Immature natural killer cell (primary cell): Measurements from ENCODE around the gene RAB3A. TPM values are rescaled to one million over a fixed set of nuclear protein-coding genes. Genes with fewer than 3 reads are reported as not detected.

Experiments
- DNase-seq, 3 donors: peaks; one replicate each; pipeline ENCODE4 v3.0.0; 2022; ENCODE audit warnings: mixed read lengths in 1 of 3
- H3K27ac Mint-ChIP-seq, 6 donors: one replicate each; pipeline ENCODE4 v1.8.0; 2020; ENCODE audit warnings: mixed read lengths in 6 of 6, mild to moderate bottlenecking in 5 of 6, inconsistent platforms in 4 of 6, moderate library complexity in 3 of 6
- H3K27me3 Mint-ChIP-seq, 3 donors: one replicate each; pipeline ENCODE4 v1.8.0; 2020 to 2021; ENCODE audit warnings: low read depth in 3 of 3, mild to moderate bottlenecking in 3 of 3, mixed read lengths in 3 of 3, moderate library complexity in 3 of 3, inconsistent platforms in 1 of 3
- H3K36me3 Mint-ChIP-seq, 3 donors: one replicate each; pipeline ENCODE4 v1.8.0; 2020; ENCODE audit warnings: mixed read lengths in 3 of 3, inconsistent platforms in 2 of 3, mild to moderate bottlenecking in 2 of 3
- H3K4me1 Mint-ChIP-seq, 2 donors: one replicate each; pipeline ENCODE4 v1.8.0; 2020; ENCODE audit warnings: inconsistent platforms in 2 of 2, mild to moderate bottlenecking in 2 of 2, mixed read lengths in 2 of 2, moderate library complexity in 1 of 2
- H3K4me3 Mint-ChIP-seq, 5 donors: one replicate each; pipeline ENCODE4 v1.8.0; 2020; ENCODE audit warnings: mild to moderate bottlenecking in 5 of 5, mixed read lengths in 5 of 5, inconsistent platforms in 3 of 5, moderate library complexity in 3 of 5
- H3K9me3 Mint-ChIP-seq, 6 donors: one replicate each; pipeline ENCODE4 v1.8.0; 2020; ENCODE audit warnings: mild to moderate bottlenecking in 6 of 6, mixed read lengths in 6 of 6, inconsistent platforms in 4 of 6, moderate library complexity in 3 of 6
- polyA plus RNA-seq, 3 donors: library from polyadenylated mRNA; unstranded; fragments of 300-500 nt; fragmentation: Illumina TruSeq; gene quantifications; one replicate each; pipeline ENCODE4 v1.2.3, GENCODE V29; 2021

RAB3A gene
- polyA plus RNA-seq, 3 donors from 2014 or later, result 0.77 to 1.1 (median 1.1) TPM

GRCh38 chr19:18202397-18202777, 1.5 kb downstream of the RAB3A start:
- DNase-seq, result no peak
- Mint-ChIP-seq H3K27me3 (peaks cover 5 to 15% (median 5%) of the 10 kb centered on the region in 3 donors), H3K4me1 (peaks cover 24 to 25% of the 10 kb centered on the region in 2 donors), H3K4me3 (peak overlapping the region; percentile 31 to 94 (median 61)), H3K27ac (peak overlapping the region in 3 of 6 donors; percentile 13 to 33 (median 30)), H3K9me3 (no peaks in the 10 kb centered on the region), H3K36me3 (peaks cover 0 to 12% (median 11%) of the 10 kb centered on the region in 3 donors)

DNA sequence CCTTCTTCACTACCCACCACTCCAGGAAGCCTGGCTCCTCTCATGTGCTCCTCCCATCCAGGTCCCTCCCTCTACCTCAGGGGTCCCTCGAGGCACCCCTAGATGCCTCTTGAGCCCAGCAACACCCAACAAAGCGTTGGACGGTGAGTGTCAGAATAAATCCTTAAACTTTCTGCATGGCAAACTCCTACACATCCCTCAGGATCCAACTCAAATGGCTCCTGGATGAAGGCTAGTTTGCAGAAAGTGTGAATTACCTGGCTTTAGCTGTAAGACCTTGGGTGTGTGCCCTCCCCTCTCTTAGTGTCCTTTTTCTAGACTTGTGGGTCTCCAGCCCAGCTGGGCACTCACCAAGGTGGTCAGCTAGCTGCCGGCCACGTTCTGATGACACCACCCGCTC, 5.5 kb downstream of the RAB3A start:
- H3K4me3 Mint-ChIP-seq, result no peak overlapping the region
- no peak for DNase-seq
- H3K9me3 Mint-ChIP-seq, result no peaks in the 10 kb centered on the region
- H3K36me3 Mint-ChIP-seq, result peaks cover 0 to 12% (median 11%) of the 10 kb centered on the region in 3 donors
- H3K27me3 Mint-ChIP-seq, result peaks cover 2 to 8% (median 5%) of the 10 kb centered on the region in 3 donors
- peaks cover 19 to 24% of the 10 kb centered on the region in 2 donors for H3K4me1 Mint-ChIP-seq
- no peak overlapping the region for H3K27ac Mint-ChIP-seq

- Mint-ChIP-seq H3K4me3 (no peak overlapping the region), H3K27ac (peak overlapping the region in 1 of 6 donors; percentile 68)
These were observed 5.9 kb downstream of the RAB3A start for GRCh38 chr19:18197941-18198340.

DNA sequence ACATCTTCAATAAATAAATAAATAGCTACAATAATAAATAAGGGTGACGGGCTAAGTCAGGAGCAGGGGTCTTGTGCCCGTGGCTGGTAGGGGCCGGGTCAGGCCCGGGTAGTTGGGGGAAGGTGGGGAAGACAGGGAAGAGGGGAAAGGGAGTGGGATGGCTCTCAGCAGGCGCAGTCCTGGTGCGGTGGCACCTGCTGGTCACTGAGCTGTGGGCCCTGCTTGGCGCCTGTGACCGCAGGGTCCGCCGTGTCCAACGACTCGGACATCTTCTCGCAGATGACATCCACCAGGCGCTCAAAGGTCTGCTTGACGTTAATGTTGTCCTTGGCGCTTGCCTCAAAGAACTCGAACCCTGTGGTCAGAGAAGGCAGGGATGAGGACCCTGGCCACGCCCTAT, 6.5 kb downstream of the RAB3A start:
- Mint-ChIP-seq H3K27me3 (peaks cover 6 to 11% (median 7%) of the 10 kb centered on the region in 3 donors), H3K4me3 (no peak overlapping the region), H3K36me3 (peaks cover 0 to 12% (median 11%) of the 10 kb centered on the region in 3 donors)

More at GRCh38 chr19:18197941-18198340, 5.9 kb downstream of the RAB3A start:
- H3K9me3 Mint-ChIP-seq, result no peaks in the 10 kb centered on the region
- no peak for DNase-seq
- H3K36me3 Mint-ChIP-seq, result peaks cover 0 to 12% (median 11%) of the 10 kb centered on the region in 3 donors
- H3K4me1 Mint-ChIP-seq, result peaks cover 19 to 22% of the 10 kb centered on the region in 2 donors
- peaks cover 3 to 9% (median 3%) of the 10 kb centered on the region in 3 donors for H3K27me3 Mint-ChIP-seq

GRCh38 chr19:18196511-18196845, 7.4 kb downstream of the RAB3A start:
- H3K4me3 Mint-ChIP-seq, result peak overlapping the region in 1 of 5 donors; percentile 51
- peaks cover 7 to 9% (median 8%) of the 10 kb centered on the region in 3 donors for H3K27me3 Mint-ChIP-seq
- DNase-seq, result no peak
- H3K36me3 Mint-ChIP-seq, result peaks cover 0 to 12% (median 9%) of the 10 kb centered on the region in 3 donors
- no peaks in the 10 kb centered on the region for H3K9me3 Mint-ChIP-seq
- peaks cover 22 to 27% of the 10 kb centered on the region in 2 donors for H3K4me1 Mint-ChIP-seq
- no peak overlapping the region for H3K27ac Mint-ChIP-seq

More for the DNA sequence above, 6.5 kb downstream of the RAB3A start:
- Mint-ChIP-seq H3K27ac (no peak overlapping the region), H3K4me1 (peaks cover 19 to 20% of the 10 kb centered on the region in 2 donors), H3K9me3 (no peaks in the 10 kb centered on the region)
- no peak for DNase-seq

GRCh38 chr19:18194554-18195238, 9.1 kb downstream of the RAB3A start:
- peak overlapping the region in 3 of 6 donors; percentile 31 to 66 (median 58) for H3K27ac Mint-ChIP-seq

GRCh38 chr19:18194181-18194530, 9.7 kb downstream of the RAB3A start:
- Mint-ChIP-seq H3K27ac (peak overlapping the region in 4 of 6 donors; percentile 31 to 87 (median 52)), H3K9me3 (no peaks in the 10 kb centered on the region), H3K4me3 (peak overlapping the region; percentile 88 to 99 (median 93)), H3K27me3 (peaks cover 5 to 9% (median 8%) of the 10 kb centered on the region in 3 donors), H3K36me3 (peaks cover 0 to 8% (median 8%) of the 10 kb centered on the region in 3 donors), H3K4me1 (peaks cover 22 to 27% of the 10 kb centered on the region in 2 donors)
- no peak for DNase-seq

More at GRCh38 chr19:18194554-18195238, 9.1 kb downstream of the RAB3A start:
- H3K36me3 Mint-ChIP-seq, result peaks cover 0 to 10% (median 8%) of the 10 kb centered on the region in 3 donors
- peak in 1 of 3 donors; percentile 11 for DNase-seq
- peaks cover 5 to 9% (median 8%) of the 10 kb centered on the region in 3 donors for H3K27me3 Mint-ChIP-seq
- peaks cover 22 to 27% of the 10 kb centered on the region in 2 donors for H3K4me1 Mint-ChIP-seq
- no peaks in the 10 kb centered on the region for H3K9me3 Mint-ChIP-seq
- peak overlapping the region; percentile 88 to 99 (median 93) for H3K4me3 Mint-ChIP-seq

- peaks cover 22 to 27% of the 10 kb centered on the region in 2 donors for H3K4me1 Mint-ChIP-seq
- H3K27ac Mint-ChIP-seq, result peak overlapping the region; percentile 87 to 99 (median 96)
- H3K36me3 Mint-ChIP-seq, result peaks cover 0 to 7% (median 6%) of the 10 kb centered on the region in 3 donors
- DNase-seq, result no peak
- peaks cover 5 to 9% (median 8%) of the 10 kb centered on the region in 3 donors for H3K27me3 Mint-ChIP-seq
- no peaks in the 10 kb centered on the region for H3K9me3 Mint-ChIP-seq
- H3K4me3 Mint-ChIP-seq, result peak overlapping the region; percentile 88 to 99 (median 93)
These were observed 10.3 kb downstream of the RAB3A start for GRCh38 chr19:18193388-18194180.

DNA sequence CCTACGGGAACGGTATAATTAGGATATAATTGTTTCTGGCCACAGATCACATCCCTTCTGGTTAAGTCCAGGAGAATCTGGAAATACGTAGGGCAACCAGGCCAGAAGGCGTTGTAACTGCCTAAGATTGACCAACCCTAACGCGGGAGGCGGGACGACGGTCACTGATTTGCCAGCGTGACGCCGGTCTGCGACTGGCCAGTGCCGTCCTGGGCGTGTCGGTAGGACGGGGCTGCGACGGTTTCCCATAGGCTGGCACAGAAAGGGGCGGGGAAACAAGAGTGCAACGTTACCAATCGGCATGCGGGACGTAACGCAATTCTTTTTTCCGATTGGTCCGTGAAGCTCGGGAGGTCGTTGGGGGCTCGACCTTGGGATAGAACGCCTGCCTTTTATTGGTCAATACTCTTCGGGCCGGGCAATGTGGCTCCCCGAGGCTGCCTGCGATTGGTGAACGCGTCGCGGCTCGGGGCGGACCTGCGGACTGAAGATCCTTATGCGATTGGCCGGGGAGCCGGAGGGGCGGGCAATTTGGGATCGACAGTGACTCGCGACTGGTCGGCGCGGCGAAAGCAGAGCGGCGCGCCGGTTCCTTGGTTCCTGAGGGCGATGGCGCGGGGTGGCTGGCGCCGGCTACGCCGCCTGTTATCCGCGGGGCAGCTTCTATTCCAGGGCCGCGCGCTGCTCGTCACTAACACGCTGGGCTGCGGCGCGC, 11.0 kb downstream of the RAB3A start, which contains the start of gene MPV17L2:
Gene MPV17L2, plus strand, starts transcription at position 546 of the 715 bp plus-strand sequence. Its CDS starts 64 bp downstream, at position 610.
- H3K27ac Mint-ChIP-seq, result peak within 1 kb of the TSS; percentile 87 to 99 (median 96)
- DNase-seq, result peak; percentile 99
- peaks cover 22 to 27% of the 10 kb centered on the region in 2 donors for H3K4me1 Mint-ChIP-seq
- H3K9me3 Mint-ChIP-seq, result no peaks in the 10 kb centered on the region
- H3K36me3 Mint-ChIP-seq, result no peaks in the 10 kb centered on the region
- peak within 1 kb of the TSS; percentile 88 to 99 (median 93) for H3K4me3 Mint-ChIP-seq
- H3K27me3 Mint-ChIP-seq, result peaks cover 5 to 9% (median 8%) of the 10 kb centered on the region in 3 donors

GRCh38 chr19:18191640-18192062, 12.2 kb downstream of the RAB3A start:
- peak overlapping the region; percentile 88 to 99 (median 93) for H3K4me3 Mint-ChIP-seq
- no peak for DNase-seq
- no peaks in the 10 kb centered on the region for H3K36me3 Mint-ChIP-seq
- peaks cover 22 to 27% of the 10 kb centered on the region in 2 donors for H3K4me1 Mint-ChIP-seq
- no peaks in the 10 kb centered on the region for H3K9me3 Mint-ChIP-seq
- H3K27me3 Mint-ChIP-seq, result peaks cover 5 to 9% (median 8%) of the 10 kb centered on the region in 3 donors
- H3K27ac Mint-ChIP-seq, result peak overlapping the region; percentile 87 to 99 (median 96)

DNA sequence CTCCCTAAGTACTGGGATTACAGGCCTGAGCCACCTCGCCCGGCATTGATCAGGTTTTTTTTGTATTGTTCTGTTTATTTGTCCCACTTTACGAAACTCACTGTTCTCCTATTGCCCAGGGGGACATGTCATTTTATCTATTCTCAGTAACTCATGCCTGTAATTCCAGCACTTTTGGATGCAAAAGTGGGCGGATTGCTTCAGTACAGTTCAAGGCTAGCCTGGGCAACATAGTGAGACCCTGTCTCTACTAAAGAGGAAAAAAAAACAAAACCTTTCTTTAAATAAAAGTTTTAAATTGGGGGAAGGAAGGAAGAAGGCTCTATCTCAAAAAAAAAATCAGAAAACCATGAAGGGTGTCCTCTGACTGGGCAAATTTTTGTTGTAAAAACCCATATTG, 13.6 kb downstream of the RAB3A start:
- peak overlapping the region in 2 of 6 donors; percentile 22 to 35 for H3K27ac Mint-ChIP-seq
- no peak overlapping the region for H3K4me3 Mint-ChIP-seq
- H3K4me1 Mint-ChIP-seq, result peaks cover 22 to 27% of the 10 kb centered on the region in 2 donors
- H3K27me3 Mint-ChIP-seq, result peaks cover 7 to 9% (median 8%) of the 10 kb centered on the region in 3 donors
- DNase-seq, result no peak
- H3K36me3 Mint-ChIP-seq, result no peaks in the 10 kb centered on the region
- H3K9me3 Mint-ChIP-seq, result no peaks in the 10 kb centered on the region

DNA sequence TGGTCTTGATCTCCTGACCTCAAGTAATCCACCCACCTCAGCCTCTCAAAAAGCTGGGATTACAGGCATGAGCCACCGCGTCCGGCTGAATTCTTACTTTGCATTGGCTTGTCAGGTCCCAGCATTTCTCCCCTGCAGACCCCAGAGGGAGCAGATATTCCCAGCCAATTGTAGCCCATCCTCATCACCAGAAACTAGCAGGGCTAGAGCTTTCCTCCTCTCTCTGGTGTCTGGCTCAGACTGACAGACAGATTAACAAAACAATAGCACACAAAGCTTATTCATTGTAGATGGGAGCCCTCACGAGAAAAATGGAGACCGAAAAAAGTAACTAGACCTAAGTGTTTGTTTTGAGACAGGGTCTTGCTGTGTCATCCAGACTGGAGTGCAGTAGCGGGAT, 18.3 kb downstream of the RAB3A start:
- H3K27me3 Mint-ChIP-seq, result peaks cover 0 to 7% (median 2%) of the 10 kb centered on the region in 3 donors
- H3K36me3 Mint-ChIP-seq, result no peaks in the 10 kb centered on the region
- DNase-seq, result no peak
- H3K4me1 Mint-ChIP-seq, result no peaks in the 10 kb centered on the region
- no peak overlapping the region for H3K4me3 Mint-ChIP-seq
- H3K27ac Mint-ChIP-seq, result no peak overlapping the region
- no peaks in the 10 kb centered on the region for H3K9me3 Mint-ChIP-seq

DNA sequence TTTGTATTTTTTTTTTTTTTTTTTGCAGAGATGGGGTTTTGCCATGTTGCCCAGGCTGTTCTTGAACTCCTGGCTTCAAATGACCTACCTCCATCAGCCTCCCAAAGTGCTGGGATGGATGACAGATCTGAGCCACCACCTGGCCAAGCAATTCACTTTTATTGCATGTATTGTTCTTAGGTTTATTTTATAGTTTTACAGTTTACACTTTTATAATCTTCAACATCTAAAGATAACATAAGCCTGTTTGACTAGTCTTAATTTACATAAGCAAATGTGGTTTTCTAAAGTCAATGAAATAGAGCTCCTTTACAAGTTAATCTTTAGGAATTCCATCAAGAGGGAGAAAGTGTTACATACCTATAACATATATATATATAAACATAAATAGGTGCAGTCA, 20.3 kb downstream of the RAB3A start:
- no peak overlapping the region for H3K27ac Mint-ChIP-seq
- H3K4me1 Mint-ChIP-seq, result no peaks in the 10 kb centered on the region
- H3K4me3 Mint-ChIP-seq, result no peak overlapping the region

More for the DNA sequence above, 20.3 kb downstream of the RAB3A start:
- Mint-ChIP-seq H3K36me3 (peaks cover 0 to 4% (median 0%) of the 10 kb centered on the region in 3 donors), H3K9me3 (no peaks in the 10 kb centered on the region), H3K27me3 (peaks cover 0 to 7% (median 2%) of the 10 kb centered on the region in 3 donors)
- no peak for DNase-seq
